Rectal smooth muscle tissue (tissue), 1 donor: Measurements from ENCODE around the gene S100A2.

ENCODE experiments used
- H3K27ac ChIP-seq: one replicate; pipeline ENCODE4 v1.7.0; 2013; ENCODE audit warnings: low read depth, low read length, inconsistent platforms
- H3K27me3 ChIP-seq: one replicate; pipeline ENCODE4 v1.7.0; 2013; ENCODE audit warnings: low read length; ENCODE audit not compliant: control insufficient read depth, insufficient read depth
- H3K36me3 ChIP-seq: one replicate; pipeline ENCODE4 v1.7.0; 2013; ENCODE audit warnings: low read length; ENCODE audit not compliant: control insufficient read depth, insufficient read depth
- H3K4me1 ChIP-seq: one replicate; pipeline ENCODE4 v1.7.0; 2013; ENCODE audit warnings: low read length; ENCODE audit not compliant: control insufficient read depth, insufficient read depth
- H3K4me3 ChIP-seq: one replicate; pipeline ENCODE4 v1.7.0; 2013; ENCODE audit warnings: low read length
- H3K9ac ChIP-seq: one replicate; pipeline ENCODE4 v1.7.0; 2013; ENCODE audit warnings: low read length

S100A2 gene

GRCh38 chr1:153560241-153560640 is 5.4 kb downstream of the S100A2 start:
- no peak overlapping the region for H3K9ac ChIP-seq
- H3K27ac ChIP-seq = no peak overlapping the region
- H3K27me3 ChIP-seq = no peaks in the 10 kb centered on the region
- no peak overlapping the region for H3K4me3 ChIP-seq
- H3K4me1 ChIP-seq = peaks cover under 1% of the 10 kb centered on the region
- H3K36me3 ChIP-seq = no peaks in the 10 kb centered on the region

GRCh38 chr1:153557877-153558276 is 7.8 kb downstream of the S100A2 start:
- H3K4me1 ChIP-seq = peaks cover 3% of the 10 kb centered on the region
- H3K9ac ChIP-seq = no peak overlapping the region
- H3K4me3 ChIP-seq = no peak overlapping the region
- no peaks in the 10 kb centered on the region for H3K36me3 ChIP-seq
- no peak overlapping the region for H3K27ac ChIP-seq
- H3K27me3 ChIP-seq = no peaks in the 10 kb centered on the region

- Histone ChIP-seq H3K36me3 (no peaks in the 10 kb centered on the region), H3K27me3 (no peaks in the 10 kb centered on the region), H3K27ac (no peak overlapping the region), H3K4me1 (peaks cover 3% of the 10 kb centered on the region), H3K4me3 (no peak overlapping the region), H3K9ac (no peak overlapping the region)
Observed at GRCh38 chr1:153556348-153556747, 9.3 kb downstream of the S100A2 start.

- Histone ChIP-seq H3K27me3 (no peaks in the 10 kb centered on the region), H3K4me1 (peaks cover 9% of the 10 kb centered on the region), H3K4me3 (no peak overlapping the region), H3K9ac (no peak overlapping the region), H3K27ac (peak overlapping the region; percentile 1), H3K36me3 (no peaks in the 10 kb centered on the region)
Observed at GRCh38 chr1:153553830-153554541, 11.7 kb downstream of the S100A2 start.

- Histone ChIP-seq H3K9ac (no peak overlapping the region), H3K36me3 (no peaks in the 10 kb centered on the region), H3K27ac (no peak overlapping the region), H3K4me3 (no peak overlapping the region), H3K27me3 (no peaks in the 10 kb centered on the region), H3K4me1 (peaks cover 18% of the 10 kb centered on the region)
Observed at GRCh38 chr1:153553096-153553495, 12.5 kb downstream of the S100A2 start.

- Histone ChIP-seq H3K9ac (no peak overlapping the region), H3K27ac (no peak overlapping the region), H3K27me3 (no peaks in the 10 kb centered on the region), H3K4me3 (no peak overlapping the region), H3K4me1 (peaks cover 21% of the 10 kb centered on the region), H3K36me3 (no peaks in the 10 kb centered on the region)
Observed at GRCh38 chr1:153552335-153552734, 13.3 kb downstream of the S100A2 start.

GRCh38 chr1:153550827-153551500 is 14.7 kb downstream of the S100A2 start:
- H3K4me3 ChIP-seq = no peak overlapping the region
- H3K27me3 ChIP-seq = no peaks in the 10 kb centered on the region
- no peak overlapping the region for H3K9ac ChIP-seq
- H3K27ac ChIP-seq = no peak overlapping the region
- no peaks in the 10 kb centered on the region for H3K36me3 ChIP-seq
- H3K4me1 ChIP-seq = peaks cover 27% of the 10 kb centered on the region

- Histone ChIP-seq H3K4me1 (peaks cover 33% of the 10 kb centered on the region), H3K4me3 (no peak overlapping the region), H3K9ac (no peak overlapping the region), H3K27me3 (no peaks in the 10 kb centered on the region), H3K36me3 (no peaks in the 10 kb centered on the region), H3K27ac (no peak overlapping the region)
Observed at GRCh38 chr1:153550398-153550758, 15.3 kb downstream of the S100A2 start.

GRCh38 chr1:153549741-153550397 is 15.8 kb downstream of the S100A2 start:
- Histone ChIP-seq H3K9ac (no peak overlapping the region), H3K4me3 (no peak overlapping the region), H3K27me3 (no peaks in the 10 kb centered on the region), H3K27ac (peak overlapping the region; percentile 58), H3K36me3 (no peaks in the 10 kb centered on the region), H3K4me1 (peaks cover 35% of the 10 kb centered on the region)

- H3K27ac ChIP-seq = peak within 1 kb of the TSS; percentile 58
- no peak within 1 kb of the TSS for H3K9ac ChIP-seq
- H3K4me3 ChIP-seq = peak within 1 kb of the TSS; percentile 12
- peaks cover 1% of the 10 kb centered on the region for H3K36me3 ChIP-seq
- peaks cover 43% of the 10 kb centered on the region for H3K4me1 ChIP-seq
- H3K27me3 ChIP-seq = no peaks in the 10 kb centered on the region
Observed at GRCh38 chr1:153548722-153549688, 16.6 kb downstream of the S100A2 start, which contains the start of gene S100A3. TSS of gene S100A3 (minus strand) at chr1:153549258. CDS start at chr1:153548485, 773 bp downstream.

- Histone ChIP-seq H3K4me1 (peaks cover 50% of the 10 kb centered on the region), H3K27ac (peak overlapping the region; percentile 58), H3K4me3 (no peak overlapping the region), H3K36me3 (peaks cover 7% of the 10 kb centered on the region), H3K27me3 (no peaks in the 10 kb centered on the region), H3K9ac (no peak overlapping the region)
Observed at GRCh38 chr1:153547560-153548551, 17.8 kb downstream of the S100A2 start.
